ENCODE data around the gene PLAC1.

DNA sequence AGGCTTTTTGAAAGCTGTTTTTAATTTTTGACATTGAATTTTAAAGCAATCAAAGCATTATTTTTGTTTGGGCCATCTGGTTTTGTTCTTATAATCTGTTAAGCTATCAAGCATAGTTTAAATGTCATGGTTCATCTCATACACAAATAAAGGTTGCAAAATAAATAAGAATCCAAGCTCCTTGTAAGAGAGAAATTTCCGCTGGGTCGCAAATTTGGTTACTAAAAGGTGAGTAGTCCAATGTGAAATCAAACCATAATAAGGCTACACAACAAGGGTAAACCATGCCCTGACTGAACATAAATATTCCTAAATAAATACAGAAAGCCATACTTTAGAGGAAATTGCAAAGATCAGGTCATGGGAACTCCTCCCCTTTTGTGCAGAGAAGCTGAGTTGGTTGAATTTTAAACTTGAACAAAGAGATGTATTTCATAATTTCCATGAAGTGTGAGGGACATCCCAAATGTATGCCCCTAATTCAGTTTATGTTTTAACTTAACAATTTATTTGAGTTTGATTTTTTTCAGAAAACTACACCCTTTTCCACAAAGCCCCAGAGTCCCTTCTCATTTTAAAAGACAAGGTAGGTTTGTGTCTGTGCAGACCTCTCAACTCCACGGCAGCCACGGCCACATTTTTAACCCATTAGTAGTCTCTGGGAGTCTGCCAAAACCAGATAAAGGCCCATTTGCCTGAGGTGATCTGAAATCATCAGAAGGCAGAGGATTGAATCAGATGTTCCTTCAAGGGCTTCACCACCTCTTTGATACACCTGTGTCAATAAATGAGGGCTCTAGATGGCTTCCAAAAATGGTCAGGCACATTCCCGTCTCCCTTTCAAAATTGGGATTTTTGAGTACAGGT, 85.2 kb downstream of the PLAC1 start:
- TF ChIP-seq, protein P1, sequence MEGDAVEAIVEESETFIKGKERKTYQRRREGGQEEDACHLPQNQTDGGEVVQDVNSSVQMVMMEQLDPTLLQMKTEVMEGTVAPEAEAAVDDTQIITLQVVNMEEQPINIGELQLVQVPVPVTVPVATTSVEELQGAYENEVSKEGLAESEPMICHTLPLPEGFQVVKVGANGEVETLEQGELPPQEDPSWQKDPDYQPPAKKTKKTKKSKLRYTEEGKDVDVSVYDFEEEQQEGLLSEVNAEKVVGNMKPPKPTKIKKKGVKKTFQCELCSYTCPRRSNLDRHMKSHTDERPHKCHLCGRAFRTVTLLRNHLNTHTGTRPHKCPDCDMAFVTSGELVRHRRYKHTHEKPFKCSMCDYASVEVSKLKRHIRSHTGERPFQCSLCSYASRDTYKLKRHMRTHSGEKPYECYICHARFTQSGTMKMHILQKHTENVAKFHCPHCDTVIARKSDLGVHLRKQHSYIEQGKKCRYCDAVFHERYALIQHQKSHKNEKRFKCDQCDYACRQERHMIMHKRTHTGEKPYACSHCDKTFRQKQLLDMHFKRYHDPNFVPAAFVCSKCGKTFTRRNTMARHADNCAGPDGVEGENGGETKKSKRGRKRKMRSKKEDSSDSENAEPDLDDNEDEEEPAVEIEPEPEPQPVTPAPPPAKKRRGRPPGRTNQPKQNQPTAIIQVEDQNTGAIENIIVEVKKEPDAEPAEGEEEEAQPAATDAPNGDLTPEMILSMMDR (IDR thresholded peaks at IDR 0.05): no peak
- TF ChIP-seq JUN (CRISPR knock-in tag; IDR thresholded peaks at IDR 0.05) (no peak), ETV6 (CRISPR knock-in tag; IDR thresholded peaks at IDR 0.05) (no peak), NR3C1 (CRISPR knock-in tag; conservative IDR thresholded peaks at IDR 0.05; ENCODE audit: low read depth) (no peak), CREM (CRISPR knock-in tag; IDR thresholded peaks at IDR 0.05) (no peak), MXD4 (CRISPR knock-in tag; IDR thresholded peaks at IDR 0.05; ENCODE audit: borderline replicate concordance) (no peak), FOXK1 (CRISPR knock-in tag; IDR thresholded peaks at IDR 0.05) (no peak), IRF2 (CRISPR knock-in tag; IDR thresholded peaks at IDR 0.05; ENCODE audit: borderline replicate concordance, low read depth) (no peak), SP1 (CRISPR knock-in tag; conservative IDR thresholded peaks at IDR 0.05) (no peak)
- TF ChIP-seq, protein P2, sequence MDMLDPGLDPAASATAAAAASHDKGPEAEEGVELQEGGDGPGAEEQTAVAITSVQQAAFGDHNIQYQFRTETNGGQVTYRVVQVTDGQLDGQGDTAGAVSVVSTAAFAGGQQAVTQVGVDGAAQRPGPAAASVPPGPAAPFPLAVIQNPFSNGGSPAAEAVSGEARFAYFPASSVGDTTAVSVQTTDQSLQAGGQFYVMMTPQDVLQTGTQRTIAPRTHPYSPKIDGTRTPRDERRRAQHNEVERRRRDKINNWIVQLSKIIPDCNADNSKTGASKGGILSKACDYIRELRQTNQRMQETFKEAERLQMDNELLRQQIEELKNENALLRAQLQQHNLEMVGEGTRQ (CRISPR knock-in tag; IDR thresholded peaks at IDR 0.05): no peak
- TF ChIP-seq, protein P3, sequence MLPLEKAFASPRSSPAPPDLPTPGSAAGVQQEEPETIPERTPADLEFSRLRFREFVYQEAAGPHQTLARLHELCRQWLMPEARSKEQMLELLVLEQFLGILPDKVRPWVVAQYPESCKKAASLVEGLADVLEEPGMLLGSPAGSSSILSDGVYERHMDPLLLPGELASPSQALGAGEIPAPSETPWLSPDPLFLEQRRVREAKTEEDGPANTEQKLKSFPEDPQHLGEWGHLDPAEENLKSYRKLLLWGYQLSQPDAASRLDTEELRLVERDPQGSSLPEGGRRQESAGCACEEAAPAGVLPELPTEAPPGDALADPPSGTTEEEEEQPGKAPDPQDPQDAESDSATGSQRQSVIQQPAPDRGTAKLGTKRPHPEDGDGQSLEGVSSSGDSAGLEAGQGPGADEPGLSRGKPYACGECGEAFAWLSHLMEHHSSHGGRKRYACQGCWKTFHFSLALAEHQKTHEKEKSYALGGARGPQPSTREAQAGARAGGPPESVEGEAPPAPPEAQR (CRISPR knock-in tag; IDR thresholded peaks at IDR 0.05): no peak

Measured in WTC11 (cell line).